Skeletal muscle cell (primary cell): Measurements from ENCODE around the gene TMOD3.

Experiments used
- DNase-seq: peaks from one replicate; pipeline ENCODE4 v3.0.0-alpha.2; 2010; ENCODE audit warnings: low read depth
- H3K4me3 ChIP-seq: 2 replicates; pipeline ENCODE4 v1.5.1; 2011; ENCODE audit warnings: low read depth, mild to moderate bottlenecking, control low read depth, low read length, moderate library complexity

Gene TMOD3

DNA sequence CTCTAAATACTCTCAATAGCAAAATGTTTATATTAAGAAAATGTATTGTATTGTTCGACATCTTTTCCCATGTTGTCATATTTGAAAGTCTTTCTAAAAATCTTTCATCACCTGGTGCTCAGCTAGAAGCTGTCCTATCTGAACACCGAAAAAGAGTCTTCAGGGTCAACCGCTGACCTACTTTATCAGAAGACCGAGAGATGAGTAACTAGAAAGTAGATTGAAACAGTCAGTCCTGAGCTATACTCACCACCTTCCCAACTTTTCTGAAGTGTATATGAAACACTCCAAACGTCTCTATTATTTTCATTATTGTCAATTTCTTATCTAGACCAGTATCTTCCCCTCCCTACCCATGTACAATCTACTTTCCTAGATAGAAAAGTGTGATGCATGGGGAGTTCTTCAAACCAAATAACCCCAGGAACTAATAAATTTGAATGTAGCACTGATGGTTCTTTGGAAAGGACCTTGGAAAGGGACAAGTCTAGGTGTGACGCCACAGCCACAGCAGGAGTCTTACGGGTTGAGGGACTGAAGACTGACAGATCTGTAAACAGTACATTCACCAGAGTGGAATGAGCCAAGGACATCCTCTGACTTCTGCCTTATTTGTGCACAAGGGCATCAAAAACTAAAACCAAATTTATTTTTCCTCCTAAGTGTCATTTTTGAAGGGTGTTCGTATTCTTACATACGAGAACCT, 58.6 kb downstream of the TMOD3 start:
- no peak for DNase-seq
- H3K4me3 ChIP-seq, result no peak overlapping the region

DNA sequence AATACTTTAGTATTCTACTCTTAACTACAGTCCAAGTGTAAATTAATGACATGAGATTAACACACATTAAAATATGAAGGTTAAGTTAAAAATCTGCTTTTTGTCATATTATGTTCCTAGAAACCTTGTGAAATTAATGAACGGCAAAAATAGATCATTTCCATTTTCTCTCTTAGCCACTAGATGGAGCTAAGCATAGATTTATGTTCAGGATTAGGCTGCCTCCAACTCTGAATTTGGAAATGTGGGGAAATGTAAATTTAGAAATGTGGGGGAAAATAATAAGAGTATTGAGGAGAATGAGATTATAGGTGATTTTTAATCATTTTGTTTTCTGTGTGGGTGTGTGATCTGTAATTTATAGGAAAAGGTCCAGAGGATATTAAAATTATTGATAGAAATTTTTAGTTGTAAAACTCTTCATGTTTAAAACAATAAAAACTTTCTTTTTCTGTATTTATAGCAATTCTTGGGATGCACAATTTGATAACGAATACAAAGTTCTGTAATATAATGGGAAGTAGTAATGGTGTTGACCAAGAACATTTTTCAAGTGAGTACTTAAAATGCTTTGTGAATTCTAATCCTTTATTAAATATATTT, 59.2 kb downstream of the TMOD3 start:
- no peak for DNase-seq
- H3K4me3 ChIP-seq, result no peak overlapping the region

DNA sequence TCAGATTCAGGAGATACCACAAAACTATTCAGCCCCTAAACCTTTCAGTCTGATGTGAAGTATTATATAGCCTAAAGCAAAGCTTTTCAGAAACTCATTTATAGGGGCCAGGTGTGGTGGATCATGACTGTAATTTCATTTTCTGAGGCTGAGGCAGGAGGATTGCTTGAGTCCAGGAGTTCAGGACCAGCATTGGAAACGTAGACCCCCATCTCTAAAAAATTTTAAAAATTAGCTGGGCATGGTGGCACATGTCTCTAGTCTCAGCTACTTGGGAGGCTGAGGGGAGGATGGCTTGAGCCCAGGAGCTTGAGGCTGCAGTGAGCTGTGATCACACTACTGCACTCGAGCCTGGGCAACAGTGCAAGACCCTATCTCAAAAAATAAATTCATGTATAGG, 60.0 kb downstream of the TMOD3 start:
- no peak for DNase-seq
- H3K4me3 ChIP-seq, result no peak overlapping the region

DNA sequence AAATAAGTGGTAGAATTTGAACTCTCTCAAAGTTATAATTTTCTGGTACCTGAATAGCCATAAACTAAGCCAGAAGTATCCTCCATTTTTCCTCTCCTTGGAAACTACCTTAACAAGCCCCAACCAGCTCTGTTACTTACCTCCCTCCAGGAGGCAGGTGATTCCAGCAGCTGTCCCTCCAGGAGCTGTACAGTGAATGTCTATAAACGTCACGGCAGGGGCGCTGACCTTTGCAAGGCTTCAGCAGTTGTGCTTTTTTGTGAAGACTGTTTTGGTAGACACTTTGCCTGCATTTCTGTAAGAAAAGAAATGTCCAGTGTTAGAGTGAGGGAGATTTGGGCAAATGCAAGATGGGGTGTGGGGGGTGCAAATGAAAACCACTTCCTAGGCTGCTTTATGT, 75.0 kb downstream of the TMOD3 start:
- no peak overlapping the region for H3K4me3 ChIP-seq
- DNase-seq, result no peak

DNA sequence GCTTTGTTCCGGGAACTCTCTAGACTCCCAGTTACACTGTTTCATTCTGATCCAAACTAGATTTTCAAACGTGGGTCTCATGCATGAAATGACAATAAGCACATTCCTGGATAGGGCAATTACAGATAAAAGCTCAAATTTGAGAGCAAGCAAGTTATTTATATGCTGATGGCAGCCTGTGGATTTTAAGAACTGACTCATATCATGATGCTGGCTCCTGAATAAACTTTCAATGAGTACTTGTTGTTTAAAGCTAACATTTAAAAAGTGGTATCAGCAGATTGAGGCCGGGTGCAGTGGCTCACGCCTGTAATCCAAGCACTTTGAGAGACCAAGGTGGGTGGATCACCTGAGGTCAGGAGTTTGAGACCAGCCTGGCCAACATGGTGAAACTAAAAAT, 75.5 kb downstream of the TMOD3 start:
- no peak overlapping the region for H3K4me3 ChIP-seq
- no peak for DNase-seq

DNA sequence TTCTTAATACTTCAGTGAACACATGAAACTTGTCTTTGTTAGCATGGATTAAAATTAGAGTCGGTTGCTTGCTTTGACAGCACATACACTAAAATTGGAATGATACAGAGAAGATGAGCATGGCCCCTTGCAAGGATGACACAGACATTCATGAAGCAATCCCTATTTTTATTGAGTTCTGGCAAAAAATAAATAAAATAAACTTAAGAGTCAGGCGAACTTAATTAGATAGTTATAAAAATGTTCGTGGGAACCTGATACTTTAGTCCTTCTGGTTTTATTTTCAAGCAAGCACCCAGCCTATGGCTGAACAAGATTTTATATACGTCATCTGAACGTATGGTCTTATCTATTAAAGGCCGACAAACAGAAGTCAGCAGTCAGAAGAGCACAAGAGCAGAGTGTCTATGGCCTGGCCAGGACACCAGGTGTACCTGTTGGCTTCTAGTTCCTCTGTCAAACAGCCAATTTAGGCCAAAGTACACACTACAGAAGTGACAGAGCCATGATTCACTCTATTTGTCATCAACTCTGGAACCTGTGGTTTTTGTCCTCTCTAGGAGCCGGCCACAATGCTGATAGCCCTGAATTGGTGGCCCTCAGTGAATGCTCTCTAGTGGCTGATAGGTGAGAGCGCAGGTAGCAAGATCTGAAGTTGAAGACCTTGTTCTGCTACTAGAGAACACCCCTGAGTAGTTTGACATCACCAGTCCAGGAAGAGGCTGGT, 77.8 kb downstream of the TMOD3 start:
- no peak for DNase-seq
- H3K4me3 ChIP-seq, result no peak overlapping the region

DNA sequence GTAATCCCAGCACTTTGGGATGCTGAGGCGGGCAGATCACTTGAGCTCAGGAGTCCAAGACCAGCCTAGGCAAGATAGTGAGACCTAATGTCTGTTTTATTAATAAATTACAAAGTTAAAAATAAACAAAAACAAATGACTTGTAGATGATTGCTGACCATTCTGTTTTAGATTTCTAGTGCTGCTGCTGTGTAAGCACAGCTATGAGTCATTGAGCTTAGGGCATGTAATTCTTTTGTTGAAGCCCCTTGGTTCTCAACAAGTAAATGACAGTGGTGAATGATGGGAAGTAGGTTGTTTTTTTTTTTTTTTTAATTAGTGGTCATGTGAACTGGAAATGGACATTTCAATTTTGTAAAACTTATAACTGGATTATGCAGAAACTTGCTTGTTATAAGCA, 78.9 kb downstream of the TMOD3 start:
- no peak overlapping the region for H3K4me3 ChIP-seq
- DNase-seq, result no peak

DNA sequence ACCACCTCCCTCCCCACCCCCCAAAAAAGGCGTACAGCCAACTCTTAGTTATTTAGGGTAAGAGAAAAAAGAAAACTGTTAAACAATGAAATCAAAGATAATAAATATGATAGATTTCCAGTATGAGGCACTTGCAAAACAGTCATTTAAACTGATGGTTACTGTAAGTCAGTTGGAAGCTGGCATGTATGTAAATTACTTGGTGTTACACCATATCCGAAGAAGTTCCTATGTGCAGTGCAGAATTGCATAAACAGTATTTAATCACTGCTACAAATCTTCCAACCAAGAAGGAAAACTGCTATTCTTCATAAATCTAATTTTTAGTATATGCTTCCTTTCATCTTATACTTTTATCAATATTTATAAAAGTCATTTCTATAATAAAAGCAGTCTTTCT, 80.1 kb downstream of the TMOD3 start:
- no peak for DNase-seq
- no peak overlapping the region for H3K4me3 ChIP-seq

DNA sequence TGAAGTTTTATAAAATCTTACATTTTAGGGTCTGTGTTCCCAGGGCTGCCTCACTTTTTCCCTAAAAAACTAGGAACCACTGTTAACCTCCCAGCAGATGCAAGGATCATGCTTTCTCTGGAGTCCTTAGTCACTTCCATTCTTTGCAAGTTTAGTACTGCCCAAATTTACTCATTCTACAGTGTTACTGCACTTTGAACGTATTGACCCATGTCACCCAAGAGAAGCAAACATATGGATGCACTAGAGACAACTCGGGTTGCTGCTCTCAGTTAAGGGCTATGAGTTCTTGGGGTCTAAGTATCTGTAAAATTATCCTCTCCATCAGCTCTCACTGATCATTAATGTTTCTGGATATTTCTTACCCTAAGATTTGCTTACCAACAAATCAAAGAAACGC, 83.1 kb downstream of the TMOD3 start:
- H3K4me3 ChIP-seq, result no peak overlapping the region
- no peak for DNase-seq

DNA sequence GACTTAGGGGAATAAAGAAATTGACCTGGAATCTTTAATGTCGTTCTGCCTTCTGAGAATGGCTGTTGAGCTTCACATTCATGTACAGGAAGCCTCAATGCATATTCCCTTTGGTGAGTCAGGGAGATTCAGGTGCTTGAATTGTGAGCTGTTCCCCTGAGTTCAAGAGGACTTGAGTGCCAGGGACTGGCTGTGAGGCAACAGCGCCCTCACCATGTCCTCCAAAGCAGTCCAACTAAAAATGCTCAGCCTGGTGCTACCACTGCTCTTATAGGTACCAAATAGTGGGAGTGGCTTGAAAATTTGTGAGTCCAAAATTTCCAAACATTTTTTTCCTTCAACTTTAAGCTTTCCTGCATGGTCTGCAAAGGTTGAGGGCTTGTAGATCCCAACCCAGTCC, 88.0 kb downstream of the TMOD3 start:
- H3K4me3 ChIP-seq, result no peak overlapping the region
- DNase-seq, result no peak

DNA sequence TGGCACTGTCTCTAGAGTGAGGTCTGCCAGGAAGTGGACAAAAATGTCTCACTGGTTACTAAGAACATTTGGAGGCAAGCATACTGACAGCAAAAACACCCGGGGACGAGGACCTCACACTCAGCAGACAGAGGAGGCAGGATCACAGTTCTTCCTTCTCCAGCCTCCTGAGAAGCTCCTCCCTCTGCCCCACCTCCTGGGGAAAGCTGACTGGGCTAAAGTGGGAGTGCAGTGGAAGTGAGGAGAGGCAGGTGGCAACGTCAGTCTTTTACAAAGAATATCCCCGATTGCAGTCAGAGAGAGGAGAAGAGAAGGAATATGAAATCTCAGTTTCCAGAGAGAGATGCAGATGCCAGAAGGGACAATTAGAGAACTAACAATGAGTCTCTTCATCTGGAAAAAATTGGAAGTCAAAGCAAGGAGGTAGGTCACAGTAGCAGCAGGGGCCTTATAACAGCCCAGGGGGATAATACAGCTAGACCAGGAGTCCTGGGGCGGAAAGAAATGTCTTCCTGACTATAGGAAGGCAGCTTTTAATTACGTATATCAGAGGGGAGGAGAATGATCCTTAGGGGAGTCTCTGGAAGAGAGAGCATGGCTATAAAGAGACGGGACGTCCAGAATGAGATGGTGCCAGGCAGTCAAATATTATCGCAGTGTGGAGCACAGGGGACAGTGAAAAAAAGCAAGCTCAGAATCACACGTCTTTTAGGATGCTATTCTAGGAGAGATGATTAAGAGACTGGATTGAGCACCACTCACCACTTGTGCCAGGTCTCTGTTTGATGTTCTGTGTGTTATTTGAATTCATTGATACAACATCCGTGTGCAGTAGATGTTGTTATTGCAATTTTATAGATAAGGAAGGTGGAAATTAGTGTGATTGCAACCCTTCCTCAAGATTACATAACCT, 95.0 kb downstream of the TMOD3 start:
- DNase-seq, result no peak
- H3K4me3 ChIP-seq, result no peak overlapping the region

DNA sequence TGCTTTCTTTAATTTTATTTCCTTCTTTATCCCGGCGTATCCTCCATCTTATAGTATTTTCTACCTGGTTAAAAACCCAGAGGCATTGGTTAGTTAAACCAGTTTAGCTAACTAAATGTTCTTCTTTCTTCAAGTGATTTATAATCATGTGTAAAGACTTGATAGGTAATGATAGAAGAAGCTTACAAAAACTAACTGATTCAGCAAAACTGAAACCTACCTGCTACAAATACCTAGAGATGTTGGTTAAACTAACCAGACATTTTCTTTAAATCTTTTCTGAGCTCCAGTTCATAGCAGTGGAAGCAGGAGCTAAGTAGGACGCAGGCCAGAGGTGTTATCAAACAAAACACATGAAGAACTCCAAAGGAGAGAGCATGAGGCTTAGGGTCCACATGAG, 97.4 kb downstream of the TMOD3 start:
- H3K4me3 ChIP-seq, result no peak overlapping the region
- no peak for DNase-seq

DNA sequence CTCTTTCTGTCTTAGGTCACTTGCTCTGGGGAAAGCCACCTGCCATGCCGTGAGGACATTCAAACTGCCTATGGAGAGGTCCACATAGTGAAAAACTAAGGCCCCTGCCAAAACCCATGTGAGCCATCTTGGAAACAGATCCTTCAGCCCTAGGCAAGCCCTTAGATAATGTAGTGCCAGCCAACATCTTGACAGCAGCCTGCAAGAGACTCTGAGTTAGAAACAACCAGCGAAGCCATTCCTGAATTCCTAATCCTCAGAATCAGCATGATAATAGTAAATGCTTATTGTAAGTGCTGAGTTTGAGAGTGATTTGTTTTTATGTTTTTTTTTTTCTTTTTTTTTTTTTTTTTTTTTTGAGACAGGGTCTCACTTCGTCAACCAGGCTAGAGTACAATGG, 101.6 kb downstream of the TMOD3 start:
- DNase-seq, result no peak
- no peak overlapping the region for H3K4me3 ChIP-seq

DNA sequence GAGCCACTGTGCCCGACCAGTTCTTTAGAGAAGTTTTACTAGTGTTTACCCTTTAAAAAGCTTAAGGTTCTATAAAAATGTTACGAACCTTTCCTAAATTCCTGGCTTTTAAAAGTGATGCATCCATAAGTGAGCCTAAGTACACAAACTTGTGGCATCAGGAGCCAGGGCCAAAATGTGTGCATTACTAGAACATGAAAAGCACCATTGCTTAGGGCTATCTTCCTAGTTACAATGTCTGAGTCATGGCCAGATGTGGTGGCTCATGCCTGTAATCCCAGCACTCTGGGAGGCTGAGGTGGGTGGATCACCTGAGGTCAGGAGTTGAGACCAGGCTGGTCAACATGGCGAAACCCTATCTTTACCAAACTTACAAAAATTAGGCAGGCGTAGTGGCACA, 102.2 kb downstream of the TMOD3 start:
- no peak overlapping the region for H3K4me3 ChIP-seq
- no peak for DNase-seq

DNA sequence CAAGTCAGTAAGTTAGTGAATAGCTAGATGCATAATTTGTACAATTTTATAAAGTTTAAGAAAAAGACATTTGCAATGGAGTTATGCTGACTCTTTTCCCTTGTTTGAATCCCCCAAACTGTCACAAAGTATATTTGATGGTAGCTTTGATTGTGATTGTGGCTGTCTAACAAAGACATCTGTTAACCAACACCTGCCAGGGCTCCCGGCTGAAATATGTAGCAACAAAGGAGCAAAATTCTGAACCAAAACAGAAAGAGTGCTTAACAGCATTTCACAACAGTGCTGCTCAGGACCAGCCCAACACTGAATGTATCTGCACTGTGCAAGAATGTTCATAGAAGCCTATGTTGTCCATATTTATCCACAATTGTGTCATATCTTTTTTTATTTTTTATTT, 102.7 kb downstream of the TMOD3 start:
- no peak overlapping the region for H3K4me3 ChIP-seq
- no peak for DNase-seq

DNA sequence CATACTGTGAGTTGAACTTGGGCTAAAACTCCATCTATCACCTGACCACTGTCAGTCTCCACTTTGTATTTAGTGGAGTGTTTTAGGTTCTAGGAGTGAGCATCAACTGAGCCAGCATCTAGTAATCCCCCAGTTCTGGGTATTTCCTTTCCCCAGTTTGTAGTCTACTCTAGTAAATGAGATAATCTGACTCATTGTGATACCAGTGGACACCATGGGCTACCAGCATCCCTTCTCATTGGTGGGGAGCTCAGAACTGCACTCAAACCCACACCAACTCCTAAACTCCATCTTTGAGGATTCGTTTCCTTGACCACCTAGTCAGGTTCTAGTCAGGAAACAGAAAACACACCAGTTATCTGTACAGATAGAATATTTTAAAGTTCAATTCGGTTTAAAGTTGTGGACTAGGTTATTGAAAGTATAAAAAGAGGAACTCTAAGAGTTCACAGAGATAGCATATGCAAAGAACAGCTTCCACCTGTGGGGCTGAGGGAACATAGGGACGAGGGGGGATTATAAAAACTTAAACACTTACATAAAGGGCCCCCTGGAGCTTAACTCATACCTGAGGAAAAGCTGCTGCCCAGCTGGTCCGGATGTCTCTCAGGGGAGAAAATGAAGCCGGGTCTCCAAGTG, 106.1 kb downstream of the TMOD3 start:
- no peak overlapping the region for H3K4me3 ChIP-seq
- DNase-seq, result no peak

DNA sequence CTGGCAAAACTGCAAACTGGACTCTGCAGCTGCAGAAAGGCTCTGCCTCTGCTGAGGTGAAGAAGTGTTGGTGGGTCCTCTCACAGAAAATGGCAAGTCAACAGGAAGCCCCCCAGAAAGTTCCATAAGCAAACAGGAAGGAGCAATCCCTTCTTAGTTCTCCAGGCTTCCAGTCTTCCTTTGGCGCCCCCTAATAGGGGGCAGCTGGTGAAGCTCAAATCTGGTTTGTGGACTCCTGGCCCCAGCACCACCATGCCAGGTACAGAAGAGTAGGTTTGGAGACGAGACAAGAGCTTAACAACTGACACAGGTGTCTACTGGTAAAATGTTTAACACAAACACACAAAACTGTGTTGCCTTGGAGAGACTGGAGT, 106.6 kb downstream of the TMOD3 start:
- no peak overlapping the region for H3K4me3 ChIP-seq
- DNase-seq, result no peak

DNA sequence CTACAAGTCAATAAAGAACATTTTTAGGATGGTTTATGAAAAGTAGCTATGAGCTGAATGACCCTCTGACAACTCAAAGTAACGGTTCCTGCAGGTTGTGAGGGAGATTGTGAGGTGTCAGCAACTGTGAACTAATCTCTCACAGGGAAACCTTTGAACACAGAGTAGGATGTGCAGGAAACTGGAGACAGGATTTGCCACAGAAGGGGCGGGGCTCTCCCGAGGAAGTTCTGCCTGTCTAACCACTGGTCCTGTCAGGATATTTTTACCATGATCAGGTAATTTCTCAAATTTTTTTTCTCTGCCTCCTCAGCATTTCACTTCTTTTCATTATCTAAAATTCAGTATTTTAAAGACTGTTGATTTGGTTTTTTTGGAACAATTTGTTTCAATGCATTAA, 108.8 kb downstream of the TMOD3 start:
- H3K4me3 ChIP-seq, result no peak overlapping the region
- no peak for DNase-seq

DNA sequence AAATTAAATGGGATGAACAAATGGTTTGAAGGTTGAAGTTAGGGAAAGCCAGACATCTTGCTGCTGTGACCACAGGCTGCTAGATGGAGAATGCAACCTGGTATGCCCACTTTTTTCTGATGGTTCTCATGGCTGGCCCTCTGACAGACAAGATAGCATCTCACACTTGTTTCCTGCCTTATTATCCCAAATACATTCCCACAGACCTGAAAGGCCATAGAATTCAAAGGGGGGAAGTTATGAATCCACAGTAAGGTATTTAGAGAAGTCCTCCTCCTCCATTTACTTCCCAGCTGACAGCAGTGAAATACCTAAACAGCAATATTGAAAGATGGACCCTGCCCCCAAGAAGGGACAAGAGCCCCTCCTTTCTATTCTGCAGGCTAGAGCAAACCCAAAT, 109.8 kb downstream of the TMOD3 start:
- no peak for DNase-seq
- H3K4me3 ChIP-seq, result no peak overlapping the region

DNA sequence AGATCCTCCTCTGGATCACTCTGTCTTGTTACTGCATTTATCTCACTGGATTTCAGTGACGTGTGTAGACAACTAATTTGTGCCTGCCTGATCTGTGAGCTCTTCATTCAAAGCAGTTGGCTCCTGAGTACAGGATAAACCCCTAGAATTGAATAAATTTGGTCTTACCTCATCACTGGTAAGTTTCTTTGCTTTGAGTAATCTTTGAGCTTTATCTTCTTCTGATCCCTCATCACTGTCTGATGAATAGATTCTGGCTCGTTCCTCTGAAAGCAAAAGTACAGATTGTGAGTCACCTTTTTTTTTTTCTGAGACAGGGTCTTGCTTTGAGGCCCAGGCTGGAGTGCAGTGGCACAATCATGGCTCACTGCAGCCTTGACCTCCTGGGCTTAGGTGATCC, 117.7 kb downstream of the TMOD3 start:
- no peak for DNase-seq
- H3K4me3 ChIP-seq, result no peak overlapping the region
